Caco-2 (cell line): ENCODE data around the gene FAM43B. TPM values are rescaled to one million over a fixed set of nuclear protein-coding genes. Genes with fewer than 3 reads are reported as not detected.

Experiments used
- BruUV-seq: library from RNA; stranded (reverse); fragments of 400-500 nt; replicated peaks from 2 replicates; lab custom pipeline; 2021; lab: Mats Ljungman, UMichigan
- CTCF ChIA-PET: fragments of 300-600 bp; sonication (Branson Sonifier 250); formaldehyde crosslinking; loops from one replicate; lab custom pipeline; 2022; ENCODE audit warnings: antibody characterized with exemption; lab: Charles Lee
- POLR2A ChIA-PET: fragments of 300-600 bp; sonication (Branson Sonifier 250); formaldehyde crosslinking; loops from one replicate; lab custom pipeline; 2022; ENCODE audit warnings: antibody characterized with exemption; lab: Charles Lee
- DNase-seq, 2 experiments: peaks; one replicate each; pipeline versions ENCODE4 v3.0.0 to v3.0.0-alpha.2; 2020 to 2022
- H3K27me3 ChIP-seq: replicated peaks from 2 replicates; pipeline ENCODE4 v1.6.0; 2011; ENCODE audit warnings: low read length; ENCODE audit not compliant: control insufficient read depth, insufficient read depth
- H3K36me3 ChIP-seq: 2 replicates; pipeline ENCODE4 v1.5.1; 2011; ENCODE audit warnings: low read length; ENCODE audit not compliant: control insufficient read depth, insufficient read depth
- H3K4me1 ChIP-seq: fragments of 250-450 bp; sonication (Bioruptor Pico); 2 replicates; pipeline ENCODE4 v1.5.1; 2020; ENCODE audit warnings: mild to moderate bottlenecking
- H3K4me3 ChIP-seq: 2 replicates; pipeline ENCODE4 v1.5.1; 2011; ENCODE audit warnings: low read depth, mild to moderate bottlenecking, control low read depth, low read length
- H3K9me3 ChIP-seq: fragments of 250-450 bp; sonication (Bioruptor Pico); 2 replicates; pipeline ENCODE4 v1.5.1; 2020; ENCODE audit warnings: mild to moderate bottlenecking, moderate library complexity
- H3K27ac Mint-ChIP-seq: one replicate; pipeline ENCODE4 v1.8.0; 2022; ENCODE audit warnings: mixed read lengths; ENCODE audit not compliant: unreplicated experiment
- H3K27me3 Mint-ChIP-seq: one replicate; pipeline ENCODE4 v1.8.0; 2022; ENCODE audit warnings: mixed read lengths; ENCODE audit not compliant: insufficient read depth, unreplicated experiment
- H3K36me3 Mint-ChIP-seq: one replicate; pipeline ENCODE4 v1.8.0; 2022; ENCODE audit warnings: mild to moderate bottlenecking, mixed read lengths; ENCODE audit not compliant: insufficient read depth, unreplicated experiment
- H3K4me1 Mint-ChIP-seq: one replicate; pipeline ENCODE4 v1.8.0; 2022; ENCODE audit warnings: low read depth, mixed read lengths; ENCODE audit not compliant: unreplicated experiment
- H3K4me3 Mint-ChIP-seq: one replicate; pipeline ENCODE4 v1.8.0; 2022; ENCODE audit warnings: mild to moderate bottlenecking, moderate library complexity, mixed read lengths; ENCODE audit not compliant: unreplicated experiment
- H3K9me3 Mint-ChIP-seq: one replicate; pipeline ENCODE4 v1.8.0; 2022; ENCODE audit warnings: mixed read lengths; ENCODE audit not compliant: unreplicated experiment
- intact Hi-C: fragments of 100-400 bp; cut with micrococcal nuclease; formaldehyde crosslinking; loops from one replicate; pipeline ENCODE4 v1.10.0; 2022; ENCODE audit not compliant: unreplicated experiment
- total RNA-seq: library from RNA; stranded (reverse); gene quantifications from 2 replicates; pipeline ENCODE4 v1.2.3, GENCODE V29; 2022
- TF ChIP-seq, protein P1 (sequence below), 2 experiments: fragments of 200-600 bp in 1 of 2; IDR thresholded peaks; 1 replicate in 1 of 2; 2 replicates in 1 of 2; pipeline versions ENCODE4 v1.5.1 to v1.8.0; 2011 to 2022; ENCODE audit warnings: antibody characterized with exemption in 1 of 2, control low read depth in 1 of 2, inconsistent platforms in 1 of 2, low read depth in 1 of 2, low read length in 1 of 2, mild to moderate bottlenecking in 1 of 2, moderate library complexity in 1 of 2; ENCODE audit not compliant: insufficient read depth in 1 of 2, severe bottlenecking in 1 of 2, unreplicated experiment in 1 of 2

The FAM43B gene
- total RNA-seq, 1 experiment from 2014 or later, result 3.6 TPM

DNA sequence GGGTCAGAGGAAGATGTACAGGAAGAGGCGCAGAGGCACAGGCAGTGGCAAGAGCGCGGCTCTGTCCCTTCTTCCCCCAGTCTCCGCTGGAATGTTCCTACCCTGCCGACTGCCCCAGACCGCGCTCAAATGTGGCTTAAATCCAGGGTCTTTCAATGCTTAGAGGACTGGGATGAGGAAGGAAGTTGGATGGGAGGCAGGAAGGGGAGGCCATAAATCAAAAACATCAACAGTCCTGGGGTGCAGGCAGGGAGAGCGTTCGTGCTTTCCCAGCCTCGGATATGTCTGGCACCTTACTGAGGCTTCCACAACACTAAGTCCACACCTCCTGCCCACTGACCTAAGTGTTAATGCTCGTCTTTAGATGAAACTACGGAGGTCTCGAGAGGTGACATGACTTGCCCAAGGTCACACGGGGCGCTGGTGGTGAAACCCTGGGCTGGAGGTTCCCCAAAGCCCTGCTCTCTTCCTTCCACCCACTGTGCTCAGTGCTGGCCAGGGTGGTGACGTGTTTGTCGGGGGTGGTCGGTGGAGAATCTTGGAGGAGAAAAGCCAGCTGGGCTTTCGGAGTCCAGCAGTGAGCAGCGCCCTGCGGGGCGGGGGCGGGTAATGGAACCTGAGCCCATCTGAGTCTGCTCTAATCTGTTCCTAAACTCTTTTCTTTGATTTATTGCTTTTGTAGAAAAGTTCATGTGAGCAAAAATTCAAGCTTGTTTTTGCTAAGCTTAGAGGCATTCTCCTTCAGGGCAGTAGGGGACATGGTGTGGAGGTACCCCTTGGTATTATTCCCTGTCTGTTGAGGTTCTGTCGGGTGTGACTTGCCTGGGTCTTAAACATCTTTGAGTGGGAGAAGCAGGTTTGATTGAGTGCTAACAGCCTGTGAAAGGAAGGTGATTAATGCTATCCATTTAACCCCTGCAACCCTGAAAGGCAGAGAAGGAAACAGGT is 37.2 kb downstream of the FAM43B start:
- CTCF ChIA-PET, result interaction anchor here (1.5 kb wide), 1 partner anchor 44 kb away, joined by 8 read pairs; no protein-coding TSS in a partner anchor
- intact Hi-C loops, result no loop called here

GRCh38 chr1:20590306-20590777 is 38.0 kb downstream of the FAM43B start:
- H3K4me3 Mint-ChIP-seq, result no peak overlapping the region
- intact Hi-C loops, result no loop called here
- Histone ChIP-seq H3K4me3 (no peak overlapping the region), H3K36me3 (no peaks in the 10 kb centered on the region), H3K4me1 (peaks cover 16% of the 10 kb centered on the region; the same call in 1 of the 2 replicates), H3K27me3 (no peaks in the 10 kb centered on the region), H3K9me3 (no peaks in the 10 kb centered on the region)
- H3K27me3 Mint-ChIP-seq, result no peaks in the 10 kb centered on the region
- ChIA-PET POLR2A (interaction anchor here (0.8 kb wide), 1 partner anchor 44 kb away, joined by 3 read pairs; no protein-coding TSS in a partner anchor), CTCF (no interaction called here)
- H3K4me1 Mint-ChIP-seq, result peaks cover 7% of the 10 kb centered on the region
- no peaks in the 10 kb centered on the region for H3K9me3 Mint-ChIP-seq
- H3K36me3 Mint-ChIP-seq, result no peaks in the 10 kb centered on the region
- TF ChIP-seq, protein P1, sequence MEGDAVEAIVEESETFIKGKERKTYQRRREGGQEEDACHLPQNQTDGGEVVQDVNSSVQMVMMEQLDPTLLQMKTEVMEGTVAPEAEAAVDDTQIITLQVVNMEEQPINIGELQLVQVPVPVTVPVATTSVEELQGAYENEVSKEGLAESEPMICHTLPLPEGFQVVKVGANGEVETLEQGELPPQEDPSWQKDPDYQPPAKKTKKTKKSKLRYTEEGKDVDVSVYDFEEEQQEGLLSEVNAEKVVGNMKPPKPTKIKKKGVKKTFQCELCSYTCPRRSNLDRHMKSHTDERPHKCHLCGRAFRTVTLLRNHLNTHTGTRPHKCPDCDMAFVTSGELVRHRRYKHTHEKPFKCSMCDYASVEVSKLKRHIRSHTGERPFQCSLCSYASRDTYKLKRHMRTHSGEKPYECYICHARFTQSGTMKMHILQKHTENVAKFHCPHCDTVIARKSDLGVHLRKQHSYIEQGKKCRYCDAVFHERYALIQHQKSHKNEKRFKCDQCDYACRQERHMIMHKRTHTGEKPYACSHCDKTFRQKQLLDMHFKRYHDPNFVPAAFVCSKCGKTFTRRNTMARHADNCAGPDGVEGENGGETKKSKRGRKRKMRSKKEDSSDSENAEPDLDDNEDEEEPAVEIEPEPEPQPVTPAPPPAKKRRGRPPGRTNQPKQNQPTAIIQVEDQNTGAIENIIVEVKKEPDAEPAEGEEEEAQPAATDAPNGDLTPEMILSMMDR (IDR thresholded peaks at IDR 0.05; ENCODE audit: insufficient read depth in 1 of 2, low read depth in 1 of 2, low read length in 1 of 2, severe bottlenecking in 1 of 2, unreplicated experiment in 1 of 2), result no peak
- no TSS peak for BruUV-seq
- no peak for DNase-seq
- no peak overlapping the region for H3K27ac Mint-ChIP-seq

More for the DNA sequence above, 37.2 kb downstream of the FAM43B start:
- no peaks in the 10 kb centered on the region for H3K36me3 ChIP-seq
- no TSS peak for BruUV-seq
- POLR2A ChIA-PET, result interaction anchor here (0.8 kb wide), 1 partner anchor 44 kb away, joined by 3 read pairs; no protein-coding TSS in a partner anchor
- no peaks in the 10 kb centered on the region for H3K9me3 Mint-ChIP-seq
- no peaks in the 10 kb centered on the region for H3K27me3 ChIP-seq
- no peaks in the 10 kb centered on the region for H3K36me3 Mint-ChIP-seq
- peak overlapping the region; percentile 2; the same call in 1 of the 2 replicates for H3K4me3 ChIP-seq
- peaks cover 7% of the 10 kb centered on the region for H3K4me1 Mint-ChIP-seq
- H3K27me3 Mint-ChIP-seq, result no peaks in the 10 kb centered on the region
- no peaks in the 10 kb centered on the region for H3K9me3 ChIP-seq
- DNase-seq, result no peak
- H3K4me3 Mint-ChIP-seq, result no peak overlapping the region
- TF ChIP-seq, protein P1 (IDR thresholded peaks at IDR 0.05; ENCODE audit: insufficient read depth in 1 of 2, low read depth in 1 of 2, low read length in 1 of 2, severe bottlenecking in 1 of 2, unreplicated experiment in 1 of 2), result no peak
- peaks cover 16% of the 10 kb centered on the region; the same call in 1 of the 2 replicates for H3K4me1 ChIP-seq
- no peak overlapping the region for H3K27ac Mint-ChIP-seq

GRCh38 chr1:20593756-20594155 is 41.4 kb downstream of the FAM43B start:
- ChIA-PET POLR2A (no interaction called here), CTCF (interaction anchor here (0.6 kb wide), 1 partner anchor 31 kb away, joined by 3 read pairs; no protein-coding TSS in a partner anchor)
- intact Hi-C loops, result no loop called here
- H3K4me3 ChIP-seq, result no peak overlapping the region
- no peaks in the 10 kb centered on the region for H3K36me3 ChIP-seq
- DNase-seq, result no peak
- Mint-ChIP-seq H3K27ac (no peak overlapping the region), H3K36me3 (no peaks in the 10 kb centered on the region), H3K27me3 (no peaks in the 10 kb centered on the region), H3K4me3 (no peak overlapping the region), H3K4me1 (peaks cover 7% of the 10 kb centered on the region), H3K9me3 (peaks cover 4% of the 10 kb centered on the region)
- no TSS peak for BruUV-seq
- H3K9me3 ChIP-seq, result no peaks in the 10 kb centered on the region
- TF ChIP-seq, protein P1 (IDR thresholded peaks at IDR 0.05; ENCODE audit: insufficient read depth in 1 of 2, low read depth in 1 of 2, low read length in 1 of 2, severe bottlenecking in 1 of 2, unreplicated experiment in 1 of 2), result no peak
- no peaks in the 10 kb centered on the region for H3K27me3 ChIP-seq
- peaks cover 12% of the 10 kb centered on the region; the same call in 1 of the 2 replicates for H3K4me1 ChIP-seq
